SK-N-SH (cell line): ENCODE data around the gene TRAPPC2B. TPM values are rescaled to one million over a fixed set of nuclear protein-coding genes. Genes with fewer than 3 reads are reported as not detected.

ENCODE experiments used
- CTCF ChIA-PET: fragments of 300-600, 350-600 bp; formaldehyde crosslinking; extraction: SDS; loops from one replicate; lab custom pipeline; 2021; lab: Yijun Ruan, JAX
- POLR2A ChIA-PET: fragments of 350-600 bp; sonication (Branson Sonifier 250); formaldehyde crosslinking; extraction: SDS; loops from one replicate; lab custom pipeline; 2020; ENCODE audit warnings: antibody characterized with exemption, inconsistent platforms; lab: Yijun Ruan, JAX
- DNase-seq: peaks from one replicate; pipeline ENCODE4 v3.0.0; 2012
- H2AFZ ChIP-seq: fragments of 200-600 bp; sonication (generic); 2 replicates; pipeline ENCODE4 v1.8.1; 2016; ENCODE audit warnings: antibody characterized with exemption, mild to moderate bottlenecking, low read depth
- H3F3A ChIP-seq: fragments of 200-600 bp; sonication (generic); replicated peaks from 2 replicates; pipeline ENCODE3; 2016; ENCODE audit warnings: antibody characterized with exemption, mild to moderate bottlenecking; ENCODE audit not compliant: insufficient read depth
- H3K27ac ChIP-seq, 2 experiments: fragments of 200-500 bp in 1 of 2; fragments of 200-600 bp in 1 of 2; sonication (Bioruptor generic) in 1 of 2; sonication (generic), shearing (Covaris generic) in 1 of 2; 2 replicates each; pipeline versions ENCODE4 v1.5.1 to v1.6.1; 2014 to 2016; ENCODE audit warnings: low read depth in 2 of 2, inconsistent platforms in 1 of 2, low read length in 1 of 2, mild to moderate bottlenecking in 1 of 2, mixed read lengths in 1 of 2
- H3K27me3 ChIP-seq: fragments of 200-600 bp; sonication (generic), shearing (Covaris generic); 2 replicates; pipeline ENCODE4 v1.6.1; 2016; ENCODE audit warnings: mixed run types; ENCODE audit not compliant: insufficient read depth
- H3K36me3 ChIP-seq, 2 experiments: fragments of 200-500 bp in 1 of 2; fragments of 200-600 bp in 1 of 2; sonication (Bioruptor generic) in 1 of 2; sonication (generic) in 1 of 2; replicated peaks in 1 of 2; 2 replicates each; pipeline versions ENCODE3 to v1.5.1; 2014 to 2016; ENCODE audit warnings: low read length in 1 of 2, mild to moderate bottlenecking in 1 of 2; ENCODE audit not compliant: insufficient read depth in 2 of 2, control insufficient read depth in 1 of 2
- H3K4me1 ChIP-seq, 2 experiments: fragments of 200-500 bp in 1 of 2; fragments of 200-600 bp in 1 of 2; sonication (Bioruptor generic) in 1 of 2; sonication (generic), shearing (Covaris generic) in 1 of 2; 2 replicates each; pipeline versions ENCODE4 v1.5.1 to v1.6.1; 2014 to 2016; ENCODE audit warnings: low read depth in 1 of 2, low read length in 1 of 2, mixed run types in 1 of 2; ENCODE audit not compliant: insufficient read depth in 2 of 2, control insufficient read depth in 1 of 2
- H3K4me2 ChIP-seq: fragments of 200-600 bp; sonication (generic), shearing (Covaris generic); 2 replicates; pipeline ENCODE4 v1.6.1; 2017; ENCODE audit warnings: mixed run types
- H3K4me3 ChIP-seq, 2 experiments: fragments of 200-500 bp in 1 of 2; fragments of 200-600 bp in 1 of 2; sonication (Bioruptor generic) in 1 of 2; sonication (generic), shearing (Covaris generic) in 1 of 2; 2 replicates each; pipeline versions ENCODE4 v1.5.1 to v1.8.1; 2014 to 2016; ENCODE audit warnings: low read depth in 2 of 2, inconsistent platforms in 1 of 2, low read length in 1 of 2, mild to moderate bottlenecking in 1 of 2, mixed read lengths in 1 of 2, moderate library complexity in 1 of 2
- H3K79me2 ChIP-seq: fragments of 200-600 bp; sonication (generic); 2 replicates; pipeline ENCODE4 v1.8.1; 2017; ENCODE audit warnings: mild to moderate bottlenecking; ENCODE audit not compliant: insufficient read depth
- H3K9ac ChIP-seq: fragments of 200-600 bp; sonication (generic); 2 replicates; pipeline ENCODE4 v1.6.1; 2017; ENCODE audit warnings: mixed run types
- H3K9me2 ChIP-seq: fragments of 200-600 bp; sonication (generic); 2 replicates; pipeline ENCODE4 v1.6.1; 2017; ENCODE audit warnings: mixed run types
- H3K9me3 ChIP-seq: fragments of 200-600 bp; sonication (generic); 2 replicates; pipeline ENCODE4 v1.6.1; 2017; ENCODE audit warnings: mixed run types, mild to moderate bottlenecking, moderate library complexity
- H4K20me1 ChIP-seq: fragments of 200-600 bp; sonication (generic); 2 replicates; pipeline ENCODE4 v1.6.1; 2017; ENCODE audit warnings: mild to moderate bottlenecking, mixed run types; ENCODE audit not compliant: insufficient read depth
- CHD2 ChIP-seq: fragments of 150-350 bp; IDR thresholded peaks from 2 replicates; pipeline ENCODE4 v1.6.1; 2018; ENCODE audit warnings: low read length; ENCODE audit not compliant: partially characterized antibody
- CTCF ChIP-seq: fragments of 200-600 bp; sonication (generic); IDR thresholded peaks from 2 replicates; pipeline ENCODE4 v1.6.1; 2017; ENCODE audit warnings: antibody characterized with exemption, mild to moderate bottlenecking, moderate library complexity
- ELF1 ChIP-seq: IDR thresholded peaks from 2 replicates; pipeline ENCODE4 v1.4.0; 2012
- FOSL2 ChIP-seq: IDR thresholded peaks from 2 replicates; pipeline ENCODE4 v1.4.0; 2012; ENCODE audit warnings: low read depth, mild to moderate bottlenecking, moderate library complexity, borderline replicate concordance
- FOXJ3 ChIP-seq: sonication (generic); formaldehyde crosslinking; IDR thresholded peaks from 2 replicates; pipeline ENCODE4 v1.5.1; 2020; ENCODE audit warnings: mild to moderate bottlenecking, missing genetic modification reagents
- FOXM1 ChIP-seq: IDR thresholded peaks from 2 replicates; pipeline ENCODE4 v1.4.0; 2012; ENCODE audit warnings: low read depth, mild to moderate bottlenecking
- GABPA ChIP-seq: IDR thresholded peaks from 2 replicates; pipeline ENCODE4 v1.4.0; 2012; ENCODE audit warnings: low read depth, mild to moderate bottlenecking
- JUND ChIP-seq: IDR thresholded peaks from 2 replicates; pipeline ENCODE4 v1.4.0; 2012
- MEF2A ChIP-seq: IDR thresholded peaks from 2 replicates; pipeline ENCODE4 v1.4.0; 2012; ENCODE audit warnings: low read depth, borderline replicate concordance
- NFIC ChIP-seq: IDR thresholded peaks from 2 replicates; pipeline ENCODE4 v1.4.0; 2012; ENCODE audit warnings: borderline replicate concordance
- NRF1 ChIP-seq: IDR thresholded peaks from 2 replicates; pipeline ENCODE4 v1.6.1; 2012; ENCODE audit warnings: low read depth, mild to moderate bottlenecking, low read length
- PBX3 ChIP-seq: IDR thresholded peaks from 2 replicates; pipeline ENCODE4; 2012
- RAD21 ChIP-seq: IDR thresholded peaks from 2 replicates; pipeline ENCODE4 v1.6.1; 2012; ENCODE audit warnings: mild to moderate bottlenecking, low read length
- REST ChIP-seq: IDR thresholded peaks from 2 replicates; pipeline ENCODE4 v1.6.1; 2012; ENCODE audit warnings: mild to moderate bottlenecking, low read depth, low read length, moderate library complexity
- RFX5 ChIP-seq: IDR thresholded peaks from 2 replicates; pipeline ENCODE4 v1.6.1; 2012; ENCODE audit warnings: mild to moderate bottlenecking, improper control_type of control experiment, low read length
- SMC3 ChIP-seq: IDR thresholded peaks from 2 replicates; pipeline ENCODE4 v1.6.1; 2012; ENCODE audit warnings: low read depth, low read length, improper control_type of control experiment
- TEAD4 ChIP-seq: IDR thresholded peaks from 2 replicates; pipeline ENCODE4 v1.4.0; 2012; ENCODE audit warnings: mild to moderate bottlenecking, borderline replicate concordance; ENCODE audit not compliant: insufficient read depth
- USF2 ChIP-seq: fragments of 150-350 bp; IDR thresholded peaks from 2 replicates; pipeline ENCODE4 v1.6.1; 2017; ENCODE audit warnings: antibody characterized with exemption, low read length, low read depth, borderline replicate concordance
- ZBTB33 ChIP-seq: IDR thresholded peaks from 2 replicates; pipeline ENCODE4 v1.4.0; 2012; ENCODE audit warnings: low read depth, borderline replicate concordance
- whole genome bisulfite sequencing: methylation state at CpG from one replicate; pipeline ENCODE4 v1.1.6; 2017; ENCODE audit warnings: low lambda C conversion rate; 5-methylcytosine and 5-hydroxymethylcytosine counted together
- polyA plus RNA-seq, 3 experiments: library from polyadenylated mRNA; depleted of rRNA; stranded (reverse); fragments of >200 nt; gene quantifications; 2 replicates each; pipeline ENCODE4 v1.2.3, GENCODE V29; 2012

TRAPPC2B gene
- polyA plus RNA-seq, 1 of the 3 experiments (the other 2 are of a cell fraction) = 21.0 TPM

GRCh38 chr19:57357406-57357805 lies 5.9 kb upstream of the TRAPPC2B start:
- Histone ChIP-seq H4K20me1 (no peaks in the 10 kb centered on the region), H3K4me3 (no peak overlapping the region), H3K9me2 (no peaks in the 10 kb centered on the region), H3F3A (peaks cover 6% of the 10 kb centered on the region), H3K4me1 (peaks cover 3 to 7% of the 10 kb centered on the region in 2 experiments; a peak in 2 of 4 replicates), H3K36me3 (peaks cover 36 to 57% of the 10 kb centered on the region in 2 experiments), H3K27ac (no peak overlapping the region), H3K27me3 (no peaks in the 10 kb centered on the region), H3K9ac (no peak overlapping the region), H3K79me2 (peaks cover 22% of the 10 kb centered on the region), H2AFZ (no peak overlapping the region), H3K4me2 (no peak overlapping the region)
- POLR2A ChIA-PET = no interaction called here
- CTCF ChIA-PET = interaction anchor here (0.7 kb wide), 1 partner anchor 187 kb away, joined by 3 read pairs; no protein-coding TSS in a partner anchor
- 100% methylated on average over 5 of the region's 5 CpGs for WGBS
- no peak for TF ChIP-seq CHD2
- no peak for TF ChIP-seq SMC3
- no peak for TF ChIP-seq FOSL2
- TF ChIP-seq, all 33 proteins: peak for 0
- no peaks in the 10 kb centered on the region for H3K9me3 ChIP-seq
- DNase-seq = no peak

GRCh38 chr19:57359300-57359699 lies 4.1 kb upstream of the TRAPPC2B start:
- no peak for DNase-seq
- no peak overlapping the region for H3K27ac ChIP-seq
- ChIA-PET POLR2A (no interaction called here), CTCF (no interaction called here)
- peaks cover 34 to 53% of the 10 kb centered on the region in 2 experiments for H3K36me3 ChIP-seq
- TF ChIP-seq REST (no peak), JUND (no peak), CTCF (no peak), USF2 (no peak), ZBTB33 (no peak), FOXJ3 (no peak), TEAD4 (no peak), ELF1 (no peak), NFIC (no peak), GABPA (no peak), RAD21 (no peak), RFX5 (no peak), MEF2A (no peak), FOXM1 (no peak), NRF1 (no peak), PBX3 (no peak)
- no peak overlapping the region for H3K9ac ChIP-seq
- H3K4me3 ChIP-seq = no peak overlapping the region
- no peaks in the 10 kb centered on the region for H4K20me1 ChIP-seq
- no peak overlapping the region for H2AFZ ChIP-seq
- peaks cover 0 to 5% of the 10 kb centered on the region in 2 experiments; a peak in 2 of 4 replicates for H3K4me1 ChIP-seq
- H3K27me3 ChIP-seq = no peaks in the 10 kb centered on the region
- no peak overlapping the region for H3K4me2 ChIP-seq
- H3F3A ChIP-seq = peaks cover 11% of the 10 kb centered on the region
- peaks cover 10% of the 10 kb centered on the region for H3K79me2 ChIP-seq
- H3K9me2 ChIP-seq = no peaks in the 10 kb centered on the region
- H3K9me3 ChIP-seq = no peaks in the 10 kb centered on the region
